Activated CD4-positive, alpha-beta T cell treated with anti-CD3 and anti-CD28 coated beads for 24 hours (primary cell): Measurements from ENCODE around the gene UBE3C.
"Not testable (repeated sequence)": the region's sequence is repeated elsewhere in the genome, so short reads cannot be mapped to it uniquely, and the experiment has no call there.

Experiments
- DNase-seq, 2 donors: peaks; one replicate each; pipeline ENCODE4 v3.0.0-alpha.2; 2020; ENCODE audit warnings: low read depth in 2 of 2

The UBE3C gene

DNA sequence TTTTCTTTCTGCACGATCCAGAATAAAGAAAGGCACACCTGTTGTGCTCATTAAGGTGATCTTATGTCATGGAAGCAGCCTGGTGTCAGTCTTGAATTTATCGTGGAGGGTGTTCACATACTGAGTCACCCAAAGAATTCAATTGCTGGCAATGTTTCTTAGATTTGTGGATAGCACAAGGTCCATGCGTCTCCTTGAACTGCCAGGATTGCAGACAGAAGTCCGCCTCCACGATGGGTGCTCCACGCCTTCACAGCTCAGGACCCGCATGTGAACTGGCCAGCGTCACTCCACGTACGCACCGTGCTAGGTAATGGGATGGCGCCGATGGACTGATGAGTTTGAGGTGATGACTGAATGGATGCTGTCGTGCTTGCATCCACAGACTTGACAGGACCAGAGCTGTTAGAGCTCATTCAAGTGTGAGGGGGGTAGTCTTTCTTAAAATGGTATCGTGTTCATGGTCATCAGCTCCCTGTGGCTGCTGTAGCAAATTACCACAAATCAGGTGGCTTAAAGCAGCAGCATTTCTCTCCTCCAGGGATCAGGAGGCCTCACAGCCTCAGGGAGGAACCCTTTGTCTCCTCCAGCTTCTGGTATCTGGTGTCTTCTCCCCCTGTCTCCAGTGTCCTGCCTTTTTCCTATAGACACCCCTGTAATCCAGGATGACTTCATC is 132.7 kb downstream of the UBE3C start:
- no peak for DNase-seq

DNA sequence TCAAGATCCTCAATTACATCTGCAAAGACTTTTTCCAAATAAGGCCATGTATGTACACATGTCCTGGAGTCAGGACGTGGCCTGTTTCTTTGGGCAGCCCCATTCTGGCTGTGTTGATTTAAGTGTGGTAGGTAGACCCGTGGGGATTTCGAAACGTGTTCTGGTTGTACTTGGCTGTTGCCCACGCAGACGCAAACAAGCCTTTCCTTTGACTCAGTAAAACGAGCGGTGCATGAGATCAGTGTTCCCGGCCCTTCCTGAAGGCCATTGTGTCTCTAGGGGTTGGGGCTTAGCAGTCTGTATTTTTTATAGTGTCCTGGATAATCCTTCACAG is 133.2 kb downstream of the UBE3C start:
- DNase-seq, result no peak

DNA sequence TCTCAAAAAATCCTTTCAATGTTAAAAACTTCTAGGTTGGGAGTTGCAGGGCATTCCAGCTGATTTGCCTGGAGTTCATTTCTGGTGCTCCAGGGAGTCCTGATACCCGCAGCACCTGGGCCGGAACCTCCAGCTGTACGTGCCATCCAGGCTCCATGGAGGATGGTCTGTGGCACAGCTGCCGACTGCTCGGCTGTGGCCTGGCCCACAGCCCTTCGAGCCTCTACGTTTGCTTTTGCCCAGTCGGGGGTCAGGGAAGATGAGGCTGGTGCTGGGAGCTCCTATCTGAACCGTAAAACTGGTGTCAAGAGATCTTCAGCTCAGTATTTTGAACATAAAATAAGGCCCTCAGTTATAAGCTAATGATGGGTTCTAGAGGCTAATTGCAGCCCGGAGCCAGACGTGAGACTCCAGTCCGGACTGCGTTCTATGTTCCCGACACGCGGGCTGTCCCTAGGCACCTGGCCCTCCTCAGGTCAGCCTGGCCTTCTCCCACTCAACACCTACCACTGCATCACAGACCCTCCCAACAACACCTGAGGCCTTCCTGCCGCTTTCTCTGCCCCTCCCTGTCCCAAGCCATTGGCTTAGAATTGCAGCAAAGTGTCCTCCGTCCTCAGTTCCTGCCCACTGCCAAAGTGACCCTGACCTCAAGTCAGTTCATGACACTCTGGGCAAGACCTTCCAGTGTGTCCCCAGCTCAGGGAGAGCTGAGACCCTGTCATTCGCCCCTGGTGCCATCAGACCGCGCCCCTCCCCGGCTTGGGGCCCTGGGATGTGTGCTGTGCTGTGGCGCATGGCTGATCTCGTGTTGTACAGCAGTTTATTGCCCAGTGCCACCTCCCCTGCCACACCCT is 133.9 kb downstream of the UBE3C start:
- no peak for DNase-seq

DNA sequence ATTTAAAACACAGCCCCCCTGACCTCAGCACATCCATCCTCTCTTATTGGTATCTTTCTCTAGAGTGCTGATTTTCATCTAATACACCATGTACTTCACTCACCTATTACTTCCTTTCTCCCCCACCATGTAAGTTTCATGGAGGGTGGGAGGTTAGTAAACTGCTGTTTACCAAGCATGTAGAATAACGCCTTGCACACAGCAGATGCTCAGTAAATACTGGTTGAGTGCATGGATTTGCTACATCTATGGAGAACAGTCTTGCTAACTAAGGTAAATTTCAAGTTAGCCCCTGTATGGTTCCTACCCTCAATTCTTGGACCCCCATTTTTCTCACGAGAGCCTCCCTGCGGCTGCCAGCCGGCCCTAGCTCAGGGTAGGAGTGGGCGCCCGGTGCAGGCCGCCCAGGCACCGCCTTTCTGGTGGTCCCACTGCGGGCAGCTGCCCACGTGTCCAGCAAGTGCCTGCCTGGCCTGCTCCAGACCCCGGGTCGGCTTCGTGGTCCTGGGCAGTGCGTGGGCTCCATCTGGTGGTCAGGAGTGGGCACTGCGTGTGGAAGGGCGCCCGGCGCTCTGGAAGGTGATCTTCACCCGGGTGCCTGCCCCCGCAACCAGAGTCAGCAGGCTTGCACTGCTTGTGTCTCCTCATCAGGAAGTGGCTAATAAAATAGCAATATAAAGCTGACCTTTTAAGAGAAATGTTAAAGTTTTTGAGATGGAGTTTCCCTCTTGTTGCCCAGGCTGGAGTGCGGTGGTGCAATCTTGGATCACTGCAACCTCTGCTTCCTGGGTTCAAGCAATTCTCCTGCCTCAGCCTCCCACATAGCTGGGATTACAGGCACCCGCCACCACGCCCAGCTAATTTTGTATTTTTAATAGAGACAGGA is 134.7 kb downstream of the UBE3C start:
- peak; percentile 36 to 43 for DNase-seq

DNA sequence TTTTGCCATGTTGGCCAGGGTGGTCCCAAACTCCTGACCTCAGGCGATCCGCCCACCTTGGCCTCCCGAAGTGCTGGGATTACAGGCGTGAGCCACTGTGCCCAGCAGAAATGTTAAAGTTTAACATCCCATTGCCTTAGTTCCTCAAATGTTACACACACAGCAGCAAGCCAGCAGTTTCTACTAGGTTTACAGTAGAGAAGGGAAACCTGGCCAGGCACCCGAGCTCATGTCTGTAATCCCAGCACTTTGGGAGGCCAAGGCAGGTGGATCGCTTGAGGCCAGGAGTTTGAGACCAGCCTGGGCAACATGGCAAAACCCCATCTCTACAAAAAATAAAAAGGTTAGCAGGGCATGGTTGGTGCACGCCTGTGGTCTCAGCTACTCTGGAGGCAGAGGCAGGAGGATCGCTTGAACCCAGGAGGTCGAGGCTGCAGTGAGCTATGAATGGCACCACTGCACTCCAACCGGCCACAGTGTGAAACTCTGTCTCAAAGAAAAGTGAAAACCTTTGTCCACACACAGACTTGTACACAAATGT is 135.4 kb downstream of the UBE3C start:
- not testable (repeated sequence) for DNase-seq

DNA sequence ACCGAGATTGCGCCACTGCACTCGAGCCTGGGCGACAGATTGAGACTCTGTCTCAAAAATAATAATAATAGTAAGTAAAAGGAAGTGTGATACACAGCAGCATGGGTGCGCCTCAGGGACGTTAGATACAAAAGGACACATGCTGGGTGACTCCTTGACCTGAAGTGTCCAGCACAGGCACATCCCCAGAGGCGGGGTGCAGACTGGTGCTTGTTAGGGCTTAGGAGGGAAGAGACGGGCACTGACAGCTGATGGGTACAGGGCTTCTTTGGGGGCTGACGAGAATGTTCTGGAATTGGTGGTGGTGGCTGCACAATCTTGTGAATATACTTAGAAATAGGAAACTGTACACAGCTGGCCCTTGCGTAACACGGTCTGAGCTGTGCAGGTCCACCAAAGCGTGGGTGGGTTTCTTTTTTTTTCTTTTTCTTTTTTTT is 136.3 kb downstream of the UBE3C start:
- DNase-seq, result no peak

DNA sequence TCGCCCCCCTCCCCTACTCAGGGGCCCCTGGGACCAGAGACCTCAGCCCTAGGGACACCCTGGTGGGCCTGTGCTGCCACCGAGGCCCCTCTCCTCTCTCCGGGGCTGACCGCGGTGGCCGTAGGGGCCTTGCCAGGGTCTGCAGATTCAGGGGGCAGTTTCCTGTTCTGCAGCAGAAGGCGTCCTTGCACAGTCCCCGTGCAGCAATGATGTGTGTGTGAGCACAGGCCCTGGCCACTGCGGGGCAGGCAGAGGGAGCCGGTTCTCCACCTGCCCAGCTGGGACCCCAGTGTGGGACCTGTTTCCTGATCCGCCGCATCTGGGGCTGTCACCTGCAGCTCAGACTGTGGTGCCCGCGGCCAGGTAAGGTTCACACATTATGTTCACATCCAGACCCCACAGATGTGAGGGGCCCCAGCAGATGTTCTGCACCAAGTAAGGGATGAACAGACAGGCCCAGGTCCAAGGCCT is 137.4 kb downstream of the UBE3C start:
- no peak for DNase-seq

DNA sequence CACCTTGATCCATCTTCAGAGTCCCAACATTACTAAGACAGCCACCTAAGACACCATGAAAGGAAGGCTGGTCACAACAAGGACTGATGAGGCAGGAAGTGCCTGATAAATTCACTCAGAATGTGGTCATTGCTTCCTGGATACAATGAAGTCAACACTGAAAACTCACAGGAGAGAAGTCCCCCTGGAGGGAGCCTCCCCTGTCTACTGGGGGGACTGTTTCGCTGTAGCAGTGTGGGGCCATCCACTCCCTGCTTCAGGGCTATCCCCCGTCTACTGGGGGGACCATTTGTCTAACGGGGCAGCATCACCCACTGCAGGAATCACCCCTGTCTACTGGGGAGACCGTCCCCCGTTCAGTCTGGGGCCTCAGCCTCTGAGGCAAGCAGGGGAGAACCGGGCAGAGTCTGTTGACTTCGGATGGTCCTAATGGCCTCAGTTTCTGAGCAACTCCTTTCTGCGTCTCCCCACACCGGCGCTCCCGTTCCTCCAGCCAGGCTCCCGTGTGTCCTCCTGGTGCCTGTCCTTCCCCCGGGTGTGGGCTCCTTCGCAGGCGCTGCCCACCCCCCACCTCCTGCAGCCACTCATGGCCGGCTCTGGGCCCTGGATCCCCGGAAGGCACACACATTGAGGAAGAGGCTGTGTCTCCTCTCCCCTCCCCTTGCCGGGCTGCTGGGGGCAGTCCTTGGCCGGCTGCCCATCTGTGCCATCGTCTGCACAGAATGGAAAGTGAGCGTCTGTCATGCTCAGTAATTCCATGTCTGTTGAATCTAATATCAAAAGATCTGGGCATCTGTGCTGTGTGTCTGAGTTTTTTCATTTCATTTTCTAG is 138.2 kb downstream of the UBE3C start:
- DNase-seq, result no peak

DNA sequence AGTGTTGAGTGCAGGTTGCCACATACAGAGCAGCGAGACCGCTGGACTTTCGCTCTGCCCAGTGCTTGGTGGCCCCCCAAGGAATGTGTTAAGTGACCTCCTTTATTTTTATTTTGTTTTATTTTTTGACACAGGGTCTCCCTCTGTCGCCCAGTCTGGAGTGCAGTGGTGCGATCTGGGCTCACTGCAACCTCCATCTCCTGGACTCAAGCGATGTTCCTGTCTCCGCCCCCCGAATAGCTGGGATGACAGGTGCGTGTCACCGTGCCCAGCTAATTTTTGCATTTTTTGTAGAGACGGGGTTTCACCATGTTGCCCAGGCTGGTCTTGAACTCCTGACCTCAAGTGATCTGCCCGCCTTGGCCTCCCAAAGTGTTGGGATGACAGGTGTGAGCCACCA is 138.8 kb downstream of the UBE3C start:
- not testable (repeated sequence) for DNase-seq

DNA sequence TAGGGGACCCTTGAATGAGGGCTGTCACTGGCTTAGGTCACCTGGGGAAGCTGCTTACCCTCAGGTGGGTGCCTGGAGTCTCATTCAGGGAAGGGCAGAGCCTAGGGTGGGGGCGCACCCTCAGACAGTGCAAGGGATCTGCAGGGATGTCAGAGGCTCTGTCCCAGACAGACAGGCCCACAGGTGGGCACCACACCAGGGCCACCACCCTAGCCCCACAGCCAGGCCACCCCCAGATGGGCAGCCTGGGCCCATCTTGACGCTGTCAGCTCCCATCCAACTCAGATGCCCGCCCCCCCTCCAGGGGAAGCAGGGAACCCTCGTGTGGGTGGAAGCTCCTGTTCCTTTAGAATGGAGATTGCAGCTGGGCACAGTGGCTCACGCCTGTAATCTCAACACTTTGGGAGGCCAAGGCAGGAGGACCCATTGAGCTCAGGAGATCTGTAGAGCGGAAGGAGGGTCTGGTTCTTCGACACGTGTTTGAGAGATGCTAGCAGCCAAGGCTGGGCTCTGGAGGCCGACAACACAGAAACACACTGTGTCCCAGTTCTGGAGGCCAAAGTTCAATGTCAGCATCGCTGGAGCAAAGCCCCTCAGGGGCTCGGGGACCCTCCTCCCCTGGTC is 139.6 kb downstream of the UBE3C start:
- no peak for DNase-seq

DNA sequence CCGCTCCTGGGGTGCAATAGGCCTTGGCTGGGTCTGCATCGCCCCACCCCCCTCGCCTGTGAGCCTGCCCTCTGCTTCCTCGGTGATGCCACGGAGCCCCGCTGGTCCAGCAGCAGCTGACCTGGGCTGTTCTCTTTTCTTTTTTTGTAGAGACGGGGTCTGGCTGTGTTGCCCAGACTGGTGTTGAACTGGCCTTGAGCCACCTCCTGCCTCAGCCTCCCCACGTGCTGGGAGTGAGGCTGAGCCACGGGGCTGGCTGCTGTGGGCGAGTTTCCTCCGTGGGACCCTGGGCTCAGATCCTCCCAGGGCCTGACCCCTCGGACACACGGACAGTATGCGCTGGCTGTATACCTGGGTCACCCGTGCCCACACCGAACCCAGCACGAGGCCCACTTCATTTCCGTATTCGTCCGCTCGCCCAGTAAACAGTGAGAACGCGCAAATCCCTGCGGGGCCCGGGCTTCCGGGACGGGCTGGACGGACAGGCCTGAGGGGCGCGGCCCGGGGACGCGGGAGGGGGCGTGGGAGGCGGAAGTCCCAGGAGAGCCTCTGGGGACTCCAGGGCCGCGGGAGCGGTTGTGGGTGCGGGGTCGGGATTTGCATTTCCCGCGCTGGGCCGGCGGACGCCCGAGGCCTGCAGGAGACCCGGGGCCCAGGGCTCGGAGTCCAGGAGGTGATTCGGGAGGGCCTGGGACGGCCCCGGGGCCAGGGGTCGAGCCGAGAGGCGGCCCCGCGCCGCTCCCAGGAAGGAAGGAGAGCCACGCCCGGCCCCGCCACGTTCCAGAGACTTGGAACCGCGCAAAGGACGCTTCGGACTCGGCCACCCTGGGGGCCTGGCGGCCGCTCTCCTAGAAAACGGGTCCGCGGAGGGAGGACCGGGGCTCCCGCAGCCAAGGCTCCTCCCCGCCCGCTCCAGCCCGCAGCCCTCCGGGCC is 140.3 kb downstream of the UBE3C start:
- DNase-seq, result no peak

DNA sequence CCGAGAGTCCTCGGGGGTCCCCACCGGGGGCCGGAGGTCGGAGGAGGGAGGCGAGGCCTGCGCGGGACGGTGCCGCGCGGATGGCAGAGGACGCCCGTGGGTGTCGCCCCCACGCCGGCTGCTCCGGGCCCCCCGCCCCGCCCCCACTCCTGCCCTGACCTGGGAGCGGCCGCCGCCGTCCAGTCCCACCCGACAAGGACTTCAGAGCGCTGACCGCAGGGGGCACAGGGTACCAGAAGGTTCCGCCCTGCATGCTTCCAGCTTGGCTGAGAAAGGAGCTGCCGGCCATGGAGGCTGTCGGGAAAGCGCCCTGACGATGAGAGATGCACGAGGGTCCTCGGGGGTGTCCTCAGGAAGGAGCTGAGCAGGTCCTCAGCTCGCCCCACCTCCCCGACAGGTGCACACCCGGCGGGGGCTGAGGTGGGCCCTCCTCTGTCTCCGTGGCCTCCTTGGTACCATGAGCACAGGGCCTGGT is 141.1 kb downstream of the UBE3C start:
- DNase-seq, result no peak

DNA sequence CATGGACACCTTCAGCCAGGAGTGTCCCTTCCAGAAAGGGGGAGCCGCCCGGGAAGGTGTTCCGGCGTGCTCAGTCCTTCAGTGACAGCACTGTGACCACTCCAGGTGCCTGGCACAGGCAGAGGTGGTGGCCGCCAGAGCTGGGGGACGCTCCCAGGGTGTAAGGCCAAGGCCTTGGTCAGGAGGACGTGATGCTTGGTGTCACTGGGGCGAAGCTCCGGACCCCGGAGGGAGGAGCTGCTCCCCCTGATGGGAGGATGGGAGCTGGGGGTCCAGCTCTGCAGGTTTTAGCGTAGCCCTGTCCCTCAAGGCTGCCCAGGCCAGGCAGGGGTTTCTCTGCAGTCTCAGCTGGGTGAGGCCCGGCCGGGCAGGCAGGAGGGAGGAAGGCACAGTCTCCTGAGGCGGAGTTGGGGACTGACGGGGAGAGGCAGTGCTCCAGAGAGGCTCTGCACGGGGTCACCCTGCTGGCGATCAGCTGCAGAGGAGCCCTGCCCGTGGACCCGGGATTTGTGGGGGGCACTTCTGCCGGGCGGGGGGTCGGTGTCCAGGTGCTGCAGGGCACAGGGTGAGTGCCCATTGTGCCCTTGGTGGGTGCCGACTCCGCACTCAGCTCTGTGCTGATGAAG is 141.6 kb downstream of the UBE3C start:
- no peak for DNase-seq

DNA sequence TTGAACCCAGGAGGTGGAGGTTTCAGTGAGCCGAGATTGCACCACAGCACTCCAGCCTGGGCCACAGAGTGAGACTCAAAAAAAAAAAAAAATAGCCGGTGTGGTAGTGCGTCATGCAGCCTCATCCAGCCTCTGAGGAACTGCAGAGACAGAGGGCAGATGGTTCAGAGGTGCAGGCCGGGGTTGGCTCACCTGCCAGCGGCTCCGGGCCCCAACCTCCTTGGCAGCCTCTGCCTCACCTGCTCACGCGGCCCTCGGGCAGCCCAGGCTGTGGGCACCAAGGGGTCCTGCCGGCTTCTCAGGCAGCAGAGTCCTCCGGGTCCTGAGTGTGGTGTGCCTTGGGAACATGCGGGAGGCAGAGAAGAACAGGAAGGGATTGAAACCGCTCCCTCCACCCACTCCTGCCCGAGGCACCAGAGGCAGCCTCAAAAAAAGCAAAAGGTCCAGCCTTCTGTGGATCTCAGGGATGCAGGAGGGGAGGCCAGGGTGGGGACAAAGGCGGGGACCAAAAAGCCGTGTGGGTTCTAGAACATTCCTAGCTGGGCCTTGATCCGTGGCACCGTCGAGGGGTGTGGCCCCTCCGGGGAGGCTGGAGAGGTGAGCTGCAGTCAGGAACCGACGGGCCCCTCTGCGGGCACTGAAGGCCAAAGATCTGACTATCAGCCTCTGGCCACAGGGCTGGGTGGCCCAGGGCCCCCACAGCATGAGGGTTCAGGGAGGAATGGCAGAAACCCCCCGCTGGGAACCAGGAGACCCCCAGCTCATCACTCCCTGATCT is 142.7 kb downstream of the UBE3C start:
- DNase-seq, result no peak

DNA sequence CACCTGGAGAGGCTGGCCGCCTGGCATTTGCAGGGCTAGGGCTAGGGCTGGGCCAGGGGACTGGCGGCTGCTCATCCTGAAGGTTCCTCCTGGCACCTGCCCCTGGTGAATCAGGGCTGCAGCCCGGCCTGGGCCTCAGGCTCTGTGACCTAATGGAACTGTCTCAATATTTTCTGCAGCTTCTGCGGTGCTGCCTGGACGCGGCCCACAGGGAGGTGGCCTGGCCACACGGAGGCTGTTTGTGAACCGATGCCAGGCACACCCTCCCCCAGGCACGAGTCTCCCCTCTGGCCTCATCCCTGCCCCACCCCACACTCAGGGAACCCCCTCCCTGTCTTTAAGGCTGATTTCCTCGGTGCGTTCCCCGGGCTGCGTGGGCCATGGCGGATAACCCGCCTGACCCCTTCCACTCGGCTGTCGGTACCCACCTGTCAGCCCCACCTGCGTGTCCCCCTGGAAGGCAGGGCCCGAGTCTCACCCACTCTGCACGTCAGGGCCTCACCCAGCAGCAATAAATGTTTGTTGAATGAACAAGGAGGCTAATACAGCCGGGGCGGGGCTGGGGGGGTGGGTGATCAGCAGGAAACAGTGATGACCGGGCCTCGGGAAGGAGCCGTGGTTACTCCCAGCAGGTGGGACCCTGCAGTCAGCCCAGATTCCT is 143.5 kb downstream of the UBE3C start:
- DNase-seq, result no peak

DNA sequence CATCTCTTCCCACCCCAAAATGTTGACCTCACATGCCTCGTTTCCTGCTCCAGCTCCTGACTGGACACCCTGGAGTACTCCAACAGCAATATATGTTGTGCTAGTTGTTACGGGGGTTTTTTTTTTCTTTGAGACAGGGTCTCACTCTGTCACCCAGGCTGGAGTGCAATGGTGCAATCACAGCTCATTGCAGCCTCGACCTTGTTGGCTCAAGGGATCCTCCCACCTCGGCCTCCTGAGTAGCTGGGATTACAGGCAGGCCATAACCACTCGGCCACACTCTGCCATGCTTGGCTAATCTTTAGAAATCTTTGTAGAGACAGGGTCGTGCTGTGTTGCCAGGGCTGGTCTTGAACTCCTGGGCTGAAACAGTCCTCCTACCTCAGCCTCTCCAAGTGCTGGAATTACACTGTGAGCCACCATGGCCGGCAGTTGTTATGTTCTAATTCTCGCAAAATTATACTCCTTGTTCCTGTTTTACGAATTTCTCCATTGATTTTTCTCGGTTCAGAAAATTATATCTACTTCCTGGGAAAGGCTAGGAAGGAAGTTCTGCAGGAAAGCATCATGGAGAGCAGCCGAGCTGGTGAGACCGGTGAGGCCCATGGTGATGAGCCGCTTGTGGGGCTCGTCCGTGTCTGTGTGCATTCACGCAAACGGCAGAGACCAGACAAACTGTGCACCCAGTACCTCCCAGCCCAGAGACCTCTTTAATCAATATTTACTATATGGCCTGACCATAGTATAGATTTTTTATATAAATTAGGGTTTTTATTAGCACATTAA is 145.7 kb downstream of the UBE3C start:
- no peak for DNase-seq
